Measurements from ENCODE around the gene C1orf35. TPM values are rescaled to one million over a fixed set of nuclear protein-coding genes. Genes with fewer than 3 reads are reported as not detected.

The C1orf35 gene
- total and polyA plus RNA-seq, 9 of the 15 experiments (the other 6 are each of a cell fraction or from before 2014, with no cell fraction given), result 3.2 to 48.7 (median 12.5) TPM

GRCh38 chr1:228151180-228151925 is 48.2 kb upstream of the C1orf35 start:
- DNase-seq (ENCODE audit: extremely low read depth in 1 of 4, low spot score in 3 of 4) (no peak), ATAC-seq (no peak), FAIRE-seq (no peak)
- BruUV-seq (replicated peaks), result no TSS peak
- intact Hi-C loops (cut with micrococcal nuclease), result no loop called here
- no peak overlapping the region for H3K4me3 ChIP-seq
- in situ Hi-C loops (cut with MboI), result no loop called here
- peaks cover 34% of the 10 kb centered on the region; the same call in 2 of the 3 replicates for H3K36me3 ChIP-seq (ENCODE audit: control insufficient read depth, insufficient read depth, low read length)
- H2AFZ ChIP-seq (ENCODE audit: low read depth, low read length), result no peak overlapping the region
- no peaks in the 10 kb centered on the region for H3K9me3 ChIP-seq (replicated peaks; ENCODE audit: control insufficient read depth, insufficient read depth, low read depth, low read length)
- ChIA-PET POLR2A (interaction anchor here (0.6 to 4.2 kb wide), 7 partner anchors 8 to 1376 kb away, joined by 3 to 46 read pairs (median 9); partner anchors contain the start of genes GUK1 and IBA57), CTCF (ENCODE audit: low intra/inter-chr PET ratio) (no interaction called here)
- H3K4me2 ChIP-seq (ENCODE audit: insufficient read depth, low read length), result no peak overlapping the region
- H3K27ac ChIP-seq (ENCODE audit: extremely low read depth, low read depth, low read length), result no peak overlapping the region
- H3K9me1 ChIP-seq (ENCODE audit: control insufficient read depth, insufficient read depth, low read length), result peaks cover 1% of the 10 kb centered on the region
- WGBS (ENCODE audit: insufficient coverage, low coverage, missing lambda C conversion rate), result 70% methylated on average over 11 of the region's 12 CpGs
- H3K4me1 ChIP-seq (replicated peaks in 1 of 2; ENCODE audit: control insufficient read depth in 2 of 2, insufficient read depth in 2 of 2, low read length in 2 of 2), result peaks cover 20 to 79% of the 10 kb centered on the region in 2 experiments
- no peaks in the 10 kb centered on the region for H3K27me3 ChIP-seq (ENCODE audit: control insufficient read depth in 2 of 2, insufficient read depth in 2 of 2, low read length in 2 of 2)
- H3K9ac ChIP-seq (ENCODE audit: insufficient read depth in 1 of 2, low read depth in 2 of 2, low read length in 2 of 2), result peak overlapping the region in 1 of 2 experiments; percentile 91; a peak in 2 of 4 replicates
- H4K20me1 ChIP-seq (replicated peaks; ENCODE audit: control insufficient read depth, insufficient read depth, low read length), result peaks cover 12% of the 10 kb centered on the region
- H3K79me2 ChIP-seq (ENCODE audit: control insufficient read depth, insufficient read depth, low read length), result peaks cover 34% of the 10 kb centered on the region
- TF ChIP-seq POLR2AphosphoS5 (IDR thresholded peaks at IDR 0.05; ENCODE audit: control insufficient read depth, insufficient read depth, low read depth, low read length) (no peak), TBL1XR1 (IDR thresholded peaks at IDR 0.05; ENCODE audit: low read length in 2 of 2) (no peak), ZBTB40 (IDR thresholded peaks at IDR 0.05) (no peak), ZBTB40 (CRISPR knock-in tag; IDR thresholded peaks at IDR 0.05) (no peak), TFE3 (CRISPR knock-in tag; IDR thresholded peaks at IDR 0.05) (no peak), E4F1 (CRISPR knock-in tag; IDR thresholded peaks at IDR 0.05; ENCODE audit: borderline replicate concordance) (no peak), TAF15 (IDR thresholded peaks at IDR 0.05; ENCODE audit: low read depth, low read length) (0 out of 2 replicates have a peak, but pooled peaks have one; percentile 39)
